ENCODE measurements around the gene CSNK1A1. TPM values are rescaled to one million over a fixed set of nuclear protein-coding genes. Genes with fewer than 3 reads are reported as not detected.

Gene CSNK1A1
- total RNA-seq, 1 donor from 2014 or later: 224 TPM

GRCh38 chr5:149475777-149476176 lies 75.5 kb downstream of the CSNK1A1 start:
- Mint-ChIP-seq H3K4me3 (no peak overlapping the region), H3K9me3 (no peaks in the 10 kb centered on the region), H3K4me1 (ENCODE audit: unreplicated experiment) (no peaks in the 10 kb centered on the region), H3K36me3 (no peaks in the 10 kb centered on the region), H3K27me3 (no peaks in the 10 kb centered on the region), H3K27ac (peak overlapping the region; percentile 9)
- no peak for TF ChIP-seq CTCF (conservative IDR thresholded peaks at IDR 0.05)
- DNase-seq (ENCODE audit: extremely low spot score, unreplicated experiment): no peak

GRCh38 chr5:149474198-149474597 lies 77.0 kb downstream of the CSNK1A1 start:
- H3K4me3 Mint-ChIP-seq: no peak overlapping the region
- no peak for TF ChIP-seq CTCF (conservative IDR thresholded peaks at IDR 0.05)
- H3K9me3 Mint-ChIP-seq: no peaks in the 10 kb centered on the region
- DNase-seq (ENCODE audit: extremely low spot score, unreplicated experiment): no peak
- H3K4me1 Mint-ChIP-seq (ENCODE audit: unreplicated experiment): no peaks in the 10 kb centered on the region
- H3K27ac Mint-ChIP-seq: no peak overlapping the region
- H3K27me3 Mint-ChIP-seq: no peaks in the 10 kb centered on the region
- no peaks in the 10 kb centered on the region for H3K36me3 Mint-ChIP-seq

GRCh38 chr5:149473441-149473840 lies 77.8 kb downstream of the CSNK1A1 start:
- no peaks in the 10 kb centered on the region for H3K4me1 Mint-ChIP-seq (ENCODE audit: unreplicated experiment)
- no peaks in the 10 kb centered on the region for H3K27me3 Mint-ChIP-seq
- H3K36me3 Mint-ChIP-seq: no peaks in the 10 kb centered on the region
- DNase-seq (ENCODE audit: extremely low spot score, unreplicated experiment): no peak
- no peak overlapping the region for H3K4me3 Mint-ChIP-seq
- H3K27ac Mint-ChIP-seq: no peak overlapping the region
- no peaks in the 10 kb centered on the region for H3K9me3 Mint-ChIP-seq
- no peak for TF ChIP-seq CTCF (conservative IDR thresholded peaks at IDR 0.05)

GRCh38 chr5:149472399-149472798 lies 78.8 kb downstream of the CSNK1A1 start:
- Mint-ChIP-seq H3K27me3 (no peaks in the 10 kb centered on the region), H3K36me3 (no peaks in the 10 kb centered on the region), H3K4me3 (no peak overlapping the region), H3K4me1 (ENCODE audit: unreplicated experiment) (no peaks in the 10 kb centered on the region), H3K27ac (no peak overlapping the region), H3K9me3 (no peaks in the 10 kb centered on the region)
- no peak for DNase-seq (ENCODE audit: extremely low spot score, unreplicated experiment)
- TF ChIP-seq CTCF (conservative IDR thresholded peaks at IDR 0.05): no peak

GRCh38 chr5:149471406-149472183 lies 79.6 kb downstream of the CSNK1A1 start:
- no peak for TF ChIP-seq CTCF (conservative IDR thresholded peaks at IDR 0.05)
- Mint-ChIP-seq H3K4me1 (ENCODE audit: unreplicated experiment) (no peaks in the 10 kb centered on the region), H3K4me3 (no peak overlapping the region), H3K9me3 (no peaks in the 10 kb centered on the region), H3K36me3 (no peaks in the 10 kb centered on the region), H3K27me3 (no peaks in the 10 kb centered on the region), H3K27ac (no peak overlapping the region)
- DNase-seq (ENCODE audit: extremely low spot score, unreplicated experiment): no peak
